Measurements from ENCODE around the gene TSC22D2.

Gene TSC22D2

GRCh38 chr3:150464684-150465083 is 56.6 kb downstream of the TSC22D2 start:
- TF ChIP-seq YY1 (IDR thresholded peaks at IDR 0.05; ENCODE audit: low read depth): no peak
- TF ChIP-seq FOXM1 (IDR thresholded peaks at IDR 0.05; ENCODE audit: borderline replicate concordance, low read depth): no peak
- TF ChIP-seq CEBPB (IDR thresholded peaks at IDR 0.05): no peak
- no peak for TF ChIP-seq TAF1 (IDR thresholded peaks at IDR 0.05; ENCODE audit: low read depth)
- TF ChIP-seq ZBTB7A (IDR thresholded peaks at IDR 0.05; ENCODE audit: low read depth): no peak
- TF ChIP-seq MAX (IDR thresholded peaks at IDR 0.05): no peak
- TF ChIP-seq EP300 (IDR thresholded peaks at IDR 0.05; ENCODE audit: borderline replicate concordance): no peak
- TF ChIP-seq RAD21 (IDR thresholded peaks at IDR 0.05; ENCODE audit: low read depth): no peak
- no peak for TF ChIP-seq TEAD4 (IDR thresholded peaks at IDR 0.05)
- no peak for TF ChIP-seq TCF12 (IDR thresholded peaks at IDR 0.05; ENCODE audit: low read depth)
- no peak for TF ChIP-seq REST (IDR thresholded peaks at IDR 0.05; ENCODE audit: low read depth)
- no peak for TF ChIP-seq CREB1 (IDR thresholded peaks at IDR 0.05; ENCODE audit: low read depth)
- no peak for TF ChIP-seq USF1 (IDR thresholded peaks at IDR 0.05)
- TF ChIP-seq NFIC (IDR thresholded peaks at IDR 0.05): no peak
- no peak for TF ChIP-seq EGR1 (IDR thresholded peaks at IDR 0.05)

GRCh38 chr3:150467381-150467780 is 59.3 kb downstream of the TSC22D2 start:
- TF ChIP-seq RAD21 (IDR thresholded peaks at IDR 0.05; ENCODE audit: low read depth) (no peak), CREB1 (IDR thresholded peaks at IDR 0.05; ENCODE audit: low read depth) (no peak), TEAD4 (IDR thresholded peaks at IDR 0.05) (no peak), TAF1 (IDR thresholded peaks at IDR 0.05; ENCODE audit: low read depth) (no peak), EP300 (IDR thresholded peaks at IDR 0.05; ENCODE audit: borderline replicate concordance) (no peak), EGR1 (IDR thresholded peaks at IDR 0.05) (no peak), TCF12 (IDR thresholded peaks at IDR 0.05; ENCODE audit: low read depth) (no peak), FOXM1 (IDR thresholded peaks at IDR 0.05; ENCODE audit: borderline replicate concordance, low read depth) (no peak), CEBPB (IDR thresholded peaks at IDR 0.05) (no peak), YY1 (IDR thresholded peaks at IDR 0.05; ENCODE audit: low read depth) (no peak), MAX (IDR thresholded peaks at IDR 0.05) (no peak), ZBTB7A (IDR thresholded peaks at IDR 0.05; ENCODE audit: low read depth) (no peak), REST (IDR thresholded peaks at IDR 0.05; ENCODE audit: low read depth) (no peak), NFIC (IDR thresholded peaks at IDR 0.05) (no peak), USF1 (IDR thresholded peaks at IDR 0.05) (no peak)

GRCh38 chr3:150469031-150469930 is 61.2 kb downstream of the TSC22D2 start:
- TF ChIP-seq EGR1 (IDR thresholded peaks at IDR 0.05) (no peak), TAF1 (IDR thresholded peaks at IDR 0.05; ENCODE audit: low read depth) (no peak), TEAD4 (IDR thresholded peaks at IDR 0.05) (no peak), NFIC (IDR thresholded peaks at IDR 0.05) (no peak)

GRCh38 chr3:150469931-150470740 is 62.0 kb downstream of the TSC22D2 start:
- TF ChIP-seq ZBTB7A (IDR thresholded peaks at IDR 0.05; ENCODE audit: low read depth) (no peak), REST (IDR thresholded peaks at IDR 0.05; ENCODE audit: low read depth) (no peak), RAD21 (IDR thresholded peaks at IDR 0.05; ENCODE audit: low read depth) (no peak), TCF12 (IDR thresholded peaks at IDR 0.05; ENCODE audit: low read depth) (no peak), EP300 (IDR thresholded peaks at IDR 0.05; ENCODE audit: borderline replicate concordance) (no peak), YY1 (IDR thresholded peaks at IDR 0.05; ENCODE audit: low read depth) (no peak), TEAD4 (IDR thresholded peaks at IDR 0.05) (no peak), TAF1 (IDR thresholded peaks at IDR 0.05; ENCODE audit: low read depth) (no peak), CREB1 (IDR thresholded peaks at IDR 0.05; ENCODE audit: low read depth) (no peak), FOXM1 (IDR thresholded peaks at IDR 0.05; ENCODE audit: borderline replicate concordance, low read depth) (no peak), USF1 (IDR thresholded peaks at IDR 0.05) (no peak), NFIC (IDR thresholded peaks at IDR 0.05) (no peak), EGR1 (IDR thresholded peaks at IDR 0.05) (no peak), MAX (IDR thresholded peaks at IDR 0.05) (no peak), CEBPB (IDR thresholded peaks at IDR 0.05) (no peak)
